ENCODE results near the gene CTNNA1.

DNA sequence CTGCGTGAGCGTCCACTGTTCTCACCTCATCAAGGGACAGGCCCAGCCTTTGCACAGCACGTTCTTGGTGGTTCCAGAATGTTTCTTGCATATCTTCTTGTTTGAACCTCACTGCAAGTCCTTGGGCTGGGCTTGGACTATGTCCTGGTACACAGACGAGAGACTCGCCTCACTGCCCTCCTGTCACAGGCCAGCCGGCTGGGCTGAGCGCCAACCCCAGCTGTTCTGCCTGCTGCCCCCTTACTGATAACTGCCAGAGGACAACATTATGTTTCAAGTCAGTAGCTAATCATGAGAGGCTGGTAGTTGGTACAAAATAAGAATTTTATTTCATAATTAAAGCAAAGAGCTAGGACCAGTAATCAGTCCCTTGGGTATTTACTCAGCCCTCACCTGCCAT, 174.8 kb downstream of the CTNNA1 start:
- TF ChIP-seq CTCF (IDR thresholded peaks at IDR 0.05; ENCODE audit: low read depth, low read length, poor library complexity, severe bottlenecking) (no peak), EZH2phosphoT487 (IDR thresholded peaks at IDR 0.05; ENCODE audit: borderline replicate concordance, low read length) (no peak)
